IMR-90 (cell line): Measurements from ENCODE around the gene EHD4. TPM values are rescaled to one million over a fixed set of nuclear protein-coding genes. Genes with fewer than 3 reads are reported as not detected.

Source experiments
- ATAC-seq: fragments of 200-7000 bp; cut with Tn5 transposase; 2 replicates; pipeline ENCODE4 v1.9.1; 2020; ENCODE audit warnings: low read depth, mild to moderate bottlenecking, moderate library complexity
- BruUV-seq: library from RNA; stranded (reverse); fragments of 400-500 nt; replicated peaks from 2 replicates; lab custom pipeline; 2021; lab: Mats Ljungman, UMichigan
- CTCF ChIA-PET: fragments of 300-600 bp; formaldehyde crosslinking; extraction: SDS; loops from one replicate; lab custom pipeline; 2021; ENCODE audit warnings: antibody characterized with exemption; lab: Yijun Ruan, JAX
- POLR2A ChIA-PET: fragments of 300-600 bp; sonication (Branson Sonifier 250); formaldehyde crosslinking; loops from one replicate; lab custom pipeline; 2022; ENCODE audit warnings: antibody characterized with exemption; ENCODE audit not compliant: unreplicated experiment; lab: Charles Lee
- DNase-seq: peaks from one replicate; pipeline ENCODE4 v3.0.0; 2013
- H2AFZ ChIP-seq: replicated peaks from 2 replicates; pipeline ENCODE3; 2013; ENCODE audit warnings: low read length, mild to moderate bottlenecking; ENCODE audit not compliant: poor library complexity
- H2AK5ac ChIP-seq: 2 replicates; pipeline ENCODE4 v1.6.1; 2013; ENCODE audit warnings: low read depth, low read length, inconsistent platforms
- H2AK9ac ChIP-seq: replicated peaks from 2 replicates; pipeline ENCODE3; 2013; ENCODE audit warnings: mild to moderate bottlenecking, low read depth, low read length, moderate library complexity; ENCODE audit not compliant: poor library complexity
- H2BK120ac ChIP-seq: 2 replicates; pipeline ENCODE4 v1.6.1; 2013; ENCODE audit warnings: low read depth, low read length, inconsistent platforms
- H2BK15ac ChIP-seq: 3 replicates; pipeline ENCODE4 v1.6.1; 2013; ENCODE audit warnings: low read depth, low read length, inconsistent platforms
- H2BK20ac ChIP-seq: 2 replicates; pipeline ENCODE4 v1.6.1; 2013; ENCODE audit warnings: low read depth, mild to moderate bottlenecking, inconsistent platforms, low read length, moderate library complexity
- H2BK5ac ChIP-seq: 2 replicates; pipeline ENCODE4 v1.6.1; 2013; ENCODE audit warnings: mild to moderate bottlenecking, low read depth, low read length, inconsistent platforms; ENCODE audit not compliant: poor library complexity, severe bottlenecking
- H3K14ac ChIP-seq: replicated peaks from 2 replicates; pipeline ENCODE4 v1.6.1; 2013; ENCODE audit warnings: low read depth, low read length, inconsistent platforms
- H3K18ac ChIP-seq: 2 replicates; pipeline ENCODE4 v1.6.1; 2013; ENCODE audit warnings: low read depth, low read length, control low read depth
- H3K23ac ChIP-seq: 2 replicates; pipeline ENCODE4 v1.6.1; 2013; ENCODE audit warnings: low read depth, low read length, inconsistent platforms
- H3K27ac ChIP-seq: 2 replicates; pipeline ENCODE4 v1.5.1; 2013; ENCODE audit warnings: mild to moderate bottlenecking, control low read depth, low read length; ENCODE audit not compliant: insufficient read depth
- H3K27me3 ChIP-seq: 2 replicates; pipeline ENCODE4 v1.6.1; 2013; ENCODE audit warnings: low read length; ENCODE audit not compliant: control insufficient read depth, insufficient read depth
- H3K36me3 ChIP-seq: 2 replicates; pipeline ENCODE4 v1.6.1; 2013; ENCODE audit warnings: low read length, mixed read lengths; ENCODE audit not compliant: control insufficient read depth, insufficient read depth
- H3K4ac ChIP-seq: 2 replicates; pipeline ENCODE4 v1.6.1; 2013; ENCODE audit warnings: low read depth, low read length, inconsistent platforms
- H3K4me1 ChIP-seq: 2 replicates; pipeline ENCODE4 v1.6.1; 2013; ENCODE audit warnings: low read length, mixed read lengths; ENCODE audit not compliant: control insufficient read depth, insufficient read depth
- H3K4me2 ChIP-seq: 2 replicates; pipeline ENCODE4 v1.6.1; 2013; ENCODE audit warnings: low read depth, mild to moderate bottlenecking, control low read depth, low read length, moderate library complexity
- H3K4me3 ChIP-seq: 2 replicates; pipeline ENCODE4 v1.5.1; 2013; ENCODE audit warnings: low read depth, mild to moderate bottlenecking, control low read depth, low read length, moderate library complexity; ENCODE audit not compliant: insufficient read depth
- H3K56ac ChIP-seq: 2 replicates; pipeline ENCODE4 v1.6.1; 2013; ENCODE audit warnings: low read length, inconsistent platforms; ENCODE audit not compliant: insufficient read depth; ENCODE audit errors: extremely low read depth
- H3K79me1 ChIP-seq, 2 experiments: 2 replicates each; pipeline ENCODE4 v1.6.1; 2013; ENCODE audit warnings: low read length in 2 of 2, inconsistent platforms in 1 of 2, low read depth in 1 of 2
- H3K9ac ChIP-seq: 2 replicates; pipeline ENCODE4 v1.6.1; 2013; ENCODE audit warnings: low read depth, low read length, control low read depth
- H3K9me1 ChIP-seq: 2 replicates; pipeline ENCODE4 v1.6.1; 2013; ENCODE audit warnings: low read length, inconsistent platforms; ENCODE audit not compliant: insufficient read depth
- H3K9me3 ChIP-seq: 2 replicates; pipeline ENCODE4 v1.6.1; 2013; ENCODE audit warnings: low read length; ENCODE audit not compliant: control insufficient read depth, insufficient read depth
- H4K20me1 ChIP-seq: 2 replicates; pipeline ENCODE4 v1.6.1; 2013; ENCODE audit warnings: low read length, inconsistent platforms; ENCODE audit not compliant: insufficient read depth
- H4K5ac ChIP-seq: 2 replicates; pipeline ENCODE4 v1.6.1; 2013; ENCODE audit warnings: mild to moderate bottlenecking, low read depth, low read length, control low read depth
- H4K8ac ChIP-seq, 2 experiments: 2 replicates each; pipeline ENCODE4 v1.6.1; 2013; ENCODE audit warnings: low read depth in 2 of 2, low read length in 2 of 2, control low read depth in 1 of 2, inconsistent platforms in 1 of 2
- H4K91ac ChIP-seq: 2 replicates; pipeline ENCODE4 v1.6.1; 2013; ENCODE audit warnings: low read depth, low read length, inconsistent platforms; ENCODE audit not compliant: insufficient read depth
- BHLHE40 ChIP-seq: fragments of 150-350 bp; IDR thresholded peaks from 2 replicates; pipeline ENCODE4 v1.6.1; 2016; ENCODE audit warnings: mild to moderate bottlenecking, low read depth, low read length
- CEBPB ChIP-seq: IDR thresholded peaks from 2 replicates; pipeline ENCODE4 v1.6.1; 2012; ENCODE audit warnings: low read depth, low read length, improper control_type of control experiment
- CHD1 ChIP-seq: IDR thresholded peaks from 2 replicates; pipeline ENCODE4 v1.6.1; 2012; ENCODE audit warnings: low read depth, low read length, improper control_type of control experiment
- ELK1 ChIP-seq: fragments of 150-350 bp; IDR thresholded peaks from 2 replicates; pipeline ENCODE4 v1.6.1; 2016; ENCODE audit warnings: low read depth, mild to moderate bottlenecking, low read length, moderate library complexity, borderline replicate concordance
- FOS ChIP-seq: fragments of 150-350 bp; IDR thresholded peaks from 2 replicates; pipeline ENCODE4 v1.6.1; 2016; ENCODE audit warnings: low read depth, low read length
- MAFK ChIP-seq: IDR thresholded peaks from 2 replicates; pipeline ENCODE4 v1.6.1; 2012; ENCODE audit warnings: low read depth, low read length, improper control_type of control experiment
- MAZ ChIP-seq: IDR thresholded peaks from 2 replicates; pipeline ENCODE4 v1.6.1; 2012; ENCODE audit warnings: low read depth, mild to moderate bottlenecking, low read length, improper control_type of control experiment, moderate library complexity, borderline replicate concordance
- POLR2A ChIP-seq: IDR thresholded peaks from 2 replicates; pipeline ENCODE4 v1.6.1; 2012; ENCODE audit warnings: mild to moderate bottlenecking, low read depth, low read length
- RCOR1 ChIP-seq: IDR thresholded peaks from 2 replicates; pipeline ENCODE4 v1.6.1; 2012; ENCODE audit warnings: mild to moderate bottlenecking, low read length, improper control_type of control experiment; ENCODE audit not compliant: insufficient replicate concordance
- RFX5 ChIP-seq: IDR thresholded peaks from 2 replicates; pipeline ENCODE4 v1.8.0; 2012; ENCODE audit warnings: low read depth, mild to moderate bottlenecking, low read length, moderate library complexity
- SMC3 ChIP-seq: fragments of 150-350 bp; IDR thresholded peaks from 2 replicates; pipeline ENCODE4 v1.6.1; 2016; ENCODE audit warnings: low read depth, mild to moderate bottlenecking, antibody characterized with exemption, low read length, moderate library complexity
- USF2 ChIP-seq: fragments of 150-350 bp; IDR thresholded peaks from 2 replicates; pipeline ENCODE4 v1.6.1; 2017; ENCODE audit warnings: mild to moderate bottlenecking, antibody characterized with exemption, low read length, low read depth
- WGBS, 2 experiments: methylation state at CpG; one replicate each; pipeline versions ENCODE4 v1.1.5 to v1.1.7; 2013; ENCODE audit warnings: missing lambda C conversion rate in 2 of 2; ENCODE audit not compliant: insufficient read length in 1 of 2; ENCODE audit errors: extremely low coverage in 2 of 2; 5-methylcytosine and 5-hydroxymethylcytosine counted together
- dilution Hi-C: fragments of 300-500 bp; cut with HindIII; formaldehyde crosslinking; loops from one replicate; pipeline ENCODE4 v1.14.3; 2018; ENCODE audit warnings: low sequenced_read_pairs; ENCODE audit not compliant: unreplicated experiment
- in situ Hi-C: fragments of 300-500 bp; cut with MboI; formaldehyde crosslinking; loops from 3 replicates; pipeline ENCODE4 v1.14.3; 2019; ENCODE audit warnings: low sequenced_read_pairs, inconsistent platforms, mixed read lengths
- intact Hi-C: fragments of 100-400 bp; cut with micrococcal nuclease; formaldehyde crosslinking; loops from 2 replicates; pipeline ENCODE4 v1.10.0; 2022
- polyA plus RNA-seq, 3 experiments: library from polyadenylated mRNA; depleted of rRNA; stranded (reverse); fragments of >200 nt; gene quantifications; 2 replicates each; pipeline ENCODE4 v1.2.3, GENCODE V29; 2012; ENCODE audit warnings: low replicate concordance in 1 of 3
- total RNA-seq: library from RNA; depleted of rRNA; stranded (reverse); fragments of >200 nt; gene quantifications from 2 replicates; pipeline ENCODE4 v1.2.3, GENCODE V29; 2012

Gene EHD4
- total and polyA plus RNA-seq, 2 of the 4 experiments (the other 2 are of a cell fraction), result 21.0 to 29.0 TPM

GRCh38 chr15:41852736-41853590 lies 119.4 kb downstream of the EHD4 start:
- no peak overlapping the region for H2BK120ac ChIP-seq
- POLR2A ChIA-PET, result no interaction called here

More at GRCh38 chr15:41852736-41853590, 119.4 kb downstream of the EHD4 start:
- Histone ChIP-seq H3K4me1 (no peaks in the 10 kb centered on the region; the same call in 1 of the 2 replicates), H4K20me1 (no peaks in the 10 kb centered on the region), H4K91ac (no peak overlapping the region), H3K4me3 (no peak overlapping the region), H2AFZ (no peak overlapping the region), H3K9ac (no peak overlapping the region), H3K79me1 (no peaks in the 10 kb centered on the region), H2BK15ac (no peak overlapping the region), H3K36me3 (peaks cover 2% of the 10 kb centered on the region), H2BK5ac (no peak overlapping the region), H3K14ac (no peak overlapping the region), H3K56ac (no peak overlapping the region), H3K27me3 (peaks cover 22% of the 10 kb centered on the region; the same call in 1 of the 2 replicates), H3K4me2 (no peak overlapping the region), H2AK5ac (no peak overlapping the region), H2BK20ac (no peak overlapping the region), H4K5ac (no peak overlapping the region), H3K4ac (no peak overlapping the region), H4K8ac (no peak overlapping the region), H3K23ac (no peak overlapping the region), H3K27ac (no peak overlapping the region), H2AK9ac (no peak overlapping the region), H3K9me1 (no peaks in the 10 kb centered on the region), H3K9me3 (no peaks in the 10 kb centered on the region), H3K18ac (no peak overlapping the region)
- BruUV-seq, result no TSS peak
- intact Hi-C loops (no loop called here), in situ Hi-C loops (no loop called here), dilution Hi-C loops (no loop called here)
- CTCF ChIA-PET, result no interaction called here
- TF ChIP-seq RCOR1 (no peak), USF2 (no peak), SMC3 (no peak), MAZ (no peak), BHLHE40 (no peak), RFX5 (no peak), CHD1 (no peak), ELK1 (no peak), CEBPB (no peak), MAFK (no peak), FOS (no peak), POLR2A (no peak)
- DNase-seq, result no peak
- 62% methylated on average over 6 of the region's 17 CpGs; no CpG with 5 or more reads in 1 of the 2 experiments for WGBS, 2 experiments
- ATAC-seq, result no peak
